Measurements from ENCODE around the gene ZNF275.
"Not testable (repeated sequence)": the region's sequence is repeated elsewhere in the genome, so short reads cannot be mapped to it uniquely, and the experiment has no call there.

The ZNF275 gene

GRCh38 chrX:153333821-153334653 is at the start of gene ZNF275:
Gene ZNF275 (plus strand): TSS chrX:153334153. CDS start chrX:153336680, 2,527 bp downstream.
- peak; percentile 39 for DNase-seq (ENCODE audit: low read depth)

- not testable (repeated sequence) for DNase-seq (ENCODE audit: low read depth)
Measured at GRCh38 chrX:153285678-153286077, 48.3 kb upstream of the ZNF275 start.

- DNase-seq (ENCODE audit: low read depth), result not testable (repeated sequence)
Measured at GRCh38 chrX:153288807-153289206, 45.1 kb upstream of the ZNF275 start.

GRCh38 chrX:153293485-153294071 is 40.4 kb upstream of the ZNF275 start:
- DNase-seq (ENCODE audit: low read depth), result not testable (repeated sequence)

- no peak for DNase-seq (ENCODE audit: low read depth)
Measured at GRCh38 chrX:153297376-153297775, 36.6 kb upstream of the ZNF275 start.

GRCh38 chrX:153299855-153300254 is 34.1 kb upstream of the ZNF275 start:
- no peak for DNase-seq (ENCODE audit: low read depth)

GRCh38 chrX:153301746-153302145 is 32.2 kb upstream of the ZNF275 start:
- DNase-seq (ENCODE audit: low read depth), result no peak

GRCh38 chrX:153302796-153303195 is 31.2 kb upstream of the ZNF275 start:
- no peak for DNase-seq (ENCODE audit: low read depth)

GRCh38 chrX:153303276-153304262 is 30.4 kb upstream of the ZNF275 start:
- DNase-seq (ENCODE audit: low read depth), result no peak

- no peak for DNase-seq (ENCODE audit: low read depth)
Measured at GRCh38 chrX:153304988-153305736, 28.8 kb upstream of the ZNF275 start.

- no peak for DNase-seq (ENCODE audit: low read depth)
Measured at GRCh38 chrX:153305972-153306371, 28.0 kb upstream of the ZNF275 start.

GRCh38 chrX:153306527-153307115 is 27.3 kb upstream of the ZNF275 start:
- no peak for DNase-seq (ENCODE audit: low read depth)

- no peak for DNase-seq (ENCODE audit: low read depth)
Measured at GRCh38 chrX:153307276-153308178, 26.4 kb upstream of the ZNF275 start.

GRCh38 chrX:153310901-153311300 is 23.1 kb upstream of the ZNF275 start:
- DNase-seq (ENCODE audit: low read depth), result no peak

GRCh38 chrX:153312041-153312440 is 21.9 kb upstream of the ZNF275 start:
- no peak for DNase-seq (ENCODE audit: low read depth)

- no peak for DNase-seq (ENCODE audit: low read depth)
Measured at GRCh38 chrX:153312842-153313241, 21.1 kb upstream of the ZNF275 start.

- DNase-seq (ENCODE audit: low read depth), result no peak
Measured at GRCh38 chrX:153317306-153317705, 16.6 kb upstream of the ZNF275 start.

- DNase-seq (ENCODE audit: low read depth), result no peak
Measured at GRCh38 chrX:153317996-153318722, 15.8 kb upstream of the ZNF275 start.

- DNase-seq (ENCODE audit: low read depth), result no peak
Measured at GRCh38 chrX:153318811-153319210, 15.1 kb upstream of the ZNF275 start.

Data from CMK (cell line).